ENCODE measurements around the gene EPHB6. TPM values are rescaled to one million over a fixed set of nuclear protein-coding genes. Genes with fewer than 3 reads are reported as not detected.

EPHB6 gene
- total RNA-seq, 1 experiment from 2014 or later = 12.6 TPM

DNA sequence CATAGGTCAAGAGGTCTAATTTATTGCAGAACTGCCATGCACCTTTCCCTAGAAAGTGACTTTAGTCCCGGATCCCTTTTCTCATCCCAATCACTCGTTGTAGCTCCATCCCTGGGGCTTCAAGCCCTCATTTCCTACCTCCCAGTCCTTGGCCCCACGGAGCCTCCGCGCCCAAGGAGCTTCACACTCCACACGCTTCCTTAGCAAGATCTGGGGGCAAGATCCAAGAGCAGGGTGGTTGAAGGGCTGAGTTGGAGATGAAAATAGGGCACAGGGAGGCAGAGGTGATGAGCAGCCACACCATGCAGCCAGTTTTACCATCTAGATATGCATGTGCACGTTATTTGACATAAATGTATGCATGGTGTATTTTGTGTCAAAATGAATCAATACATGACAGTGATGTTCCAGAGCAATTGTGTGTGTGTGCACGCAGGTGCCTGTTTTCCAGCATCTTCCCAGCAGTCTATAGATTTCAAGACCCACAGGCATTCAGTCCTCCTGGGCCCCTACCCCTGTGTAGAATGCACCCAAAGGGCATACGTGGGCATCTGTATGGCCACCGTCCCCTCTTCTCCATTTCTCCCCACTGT lies 36.7 kb downstream of the EPHB6 start (continued):
- no peak for TF ChIP-seq REST (IDR thresholded peaks at IDR 0.05; ENCODE audit: low read depth)

DNA sequence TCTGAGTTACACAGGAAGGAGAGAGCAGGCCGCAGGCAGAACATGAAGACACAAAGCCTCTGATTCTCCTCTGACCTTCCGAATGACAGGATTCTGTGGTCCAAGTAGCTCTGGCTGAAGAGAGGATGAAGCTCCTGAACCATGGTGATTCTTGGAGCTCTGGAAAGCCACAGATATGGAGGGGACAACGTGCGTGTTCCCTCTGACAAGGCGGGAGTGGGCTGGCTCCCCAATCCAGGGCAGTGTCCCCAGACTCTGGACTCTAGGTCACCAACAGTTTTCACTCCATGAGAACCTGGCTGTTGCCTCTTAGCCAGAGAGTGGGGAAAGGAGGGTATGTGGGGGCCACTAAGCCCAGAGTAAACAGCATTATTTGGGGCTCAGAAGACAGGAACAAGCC lies 38.1 kb downstream of the EPHB6 start:
- TF ChIP-seq YY1 (IDR thresholded peaks at IDR 0.05; ENCODE audit: extremely low read depth, insufficient replicate concordance, low read depth, low read length) (no peak), CEBPB (IDR thresholded peaks at IDR 0.05; ENCODE audit: low read depth) (no peak), TCF7L2 (IDR thresholded peaks at IDR 0.05; ENCODE audit: borderline replicate concordance, extremely low read depth, insufficient read depth, insufficient read length) (no peak), ZFX (IDR thresholded peaks at IDR 0.05) (no peak), EZH2 (IDR thresholded peaks at IDR 0.05) (no peak), ATF3 (IDR thresholded peaks at IDR 0.05) (no peak), EZH2phosphoT487 (IDR thresholded peaks at IDR 0.05; ENCODE audit: borderline replicate concordance) (no peak), EGR1 (IDR thresholded peaks at IDR 0.05; ENCODE audit: low read depth) (no peak), RAD21 (IDR thresholded peaks at IDR 0.05; ENCODE audit: low read depth) (no peak), SIN3A (IDR thresholded peaks at IDR 0.05; ENCODE audit: low read depth) (no peak), CBX3 (IDR thresholded peaks at IDR 0.05; ENCODE audit: low read depth) (no peak), ELF1 (IDR thresholded peaks at IDR 0.05; ENCODE audit: borderline replicate concordance, low read depth) (no peak), FOSL1 (IDR thresholded peaks at IDR 0.05; ENCODE audit: low read depth) (no peak), POLR2AphosphoS5 (IDR thresholded peaks at IDR 0.05; ENCODE audit: low read depth, low read length) (no peak), SP1 (IDR thresholded peaks at IDR 0.05; ENCODE audit: low read depth) (no peak)
- TF ChIP-seq, protein P1, sequence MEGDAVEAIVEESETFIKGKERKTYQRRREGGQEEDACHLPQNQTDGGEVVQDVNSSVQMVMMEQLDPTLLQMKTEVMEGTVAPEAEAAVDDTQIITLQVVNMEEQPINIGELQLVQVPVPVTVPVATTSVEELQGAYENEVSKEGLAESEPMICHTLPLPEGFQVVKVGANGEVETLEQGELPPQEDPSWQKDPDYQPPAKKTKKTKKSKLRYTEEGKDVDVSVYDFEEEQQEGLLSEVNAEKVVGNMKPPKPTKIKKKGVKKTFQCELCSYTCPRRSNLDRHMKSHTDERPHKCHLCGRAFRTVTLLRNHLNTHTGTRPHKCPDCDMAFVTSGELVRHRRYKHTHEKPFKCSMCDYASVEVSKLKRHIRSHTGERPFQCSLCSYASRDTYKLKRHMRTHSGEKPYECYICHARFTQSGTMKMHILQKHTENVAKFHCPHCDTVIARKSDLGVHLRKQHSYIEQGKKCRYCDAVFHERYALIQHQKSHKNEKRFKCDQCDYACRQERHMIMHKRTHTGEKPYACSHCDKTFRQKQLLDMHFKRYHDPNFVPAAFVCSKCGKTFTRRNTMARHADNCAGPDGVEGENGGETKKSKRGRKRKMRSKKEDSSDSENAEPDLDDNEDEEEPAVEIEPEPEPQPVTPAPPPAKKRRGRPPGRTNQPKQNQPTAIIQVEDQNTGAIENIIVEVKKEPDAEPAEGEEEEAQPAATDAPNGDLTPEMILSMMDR (IDR thresholded peaks at IDR 0.05 in 2 of 3, conservative IDR thresholded peaks at IDR 0.05 in 1 of 3; ENCODE audit: borderline replicate concordance in 1 of 3, insufficient read depth in 1 of 3, low read depth in 2 of 3, low read length in 2 of 3) = no peak
- TF ChIP-seq, protein P2, sequence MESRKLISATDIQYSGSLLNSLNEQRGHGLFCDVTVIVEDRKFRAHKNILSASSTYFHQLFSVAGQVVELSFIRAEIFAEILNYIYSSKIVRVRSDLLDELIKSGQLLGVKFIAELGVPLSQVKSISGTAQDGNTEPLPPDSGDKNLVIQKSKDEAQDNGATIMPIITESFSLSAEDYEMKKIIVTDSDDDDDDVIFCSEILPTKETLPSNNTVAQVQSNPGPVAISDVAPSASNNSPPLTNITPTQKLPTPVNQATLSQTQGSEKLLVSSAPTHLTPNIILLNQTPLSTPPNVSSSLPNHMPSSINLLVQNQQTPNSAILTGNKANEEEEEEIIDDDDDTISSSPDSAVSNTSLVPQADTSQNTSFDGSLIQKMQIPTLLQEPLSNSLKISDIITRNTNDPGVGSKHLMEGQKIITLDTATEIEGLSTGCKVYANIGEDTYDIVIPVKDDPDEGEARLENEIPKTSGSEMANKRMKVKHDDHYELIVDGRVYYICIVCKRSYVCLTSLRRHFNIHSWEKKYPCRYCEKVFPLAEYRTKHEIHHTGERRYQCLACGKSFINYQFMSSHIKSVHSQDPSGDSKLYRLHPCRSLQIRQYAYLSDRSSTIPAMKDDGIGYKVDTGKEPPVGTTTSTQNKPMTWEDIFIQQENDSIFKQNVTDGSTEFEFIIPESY (IDR thresholded peaks at IDR 0.05; ENCODE audit: extremely low read depth, insufficient replicate concordance, low read length) = no peak
- TF ChIP-seq, protein P3, sequence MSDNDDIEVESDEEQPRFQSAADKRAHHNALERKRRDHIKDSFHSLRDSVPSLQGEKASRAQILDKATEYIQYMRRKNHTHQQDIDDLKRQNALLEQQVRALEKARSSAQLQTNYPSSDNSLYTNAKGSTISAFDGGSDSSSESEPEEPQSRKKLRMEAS (IDR thresholded peaks at IDR 0.05) = no peak
- Histone ChIP-seq H3K4me3 (replicated peaks in 1 of 2; ENCODE audit: low read depth in 1 of 2, low read length in 2 of 2) (no peak overlapping the region), H3K79me2 (ENCODE audit: insufficient read depth, low read length) (no peaks in the 10 kb centered on the region), H4K20me1 (ENCODE audit: insufficient read depth) (no peaks in the 10 kb centered on the region), H3K9ac (ENCODE audit: low read length) (no peak overlapping the region), H3K27me3 (ENCODE audit: insufficient read depth, low read length) (peaks cover 18% of the 10 kb centered on the region), H3K36me3 (ENCODE audit: control insufficient read depth in 1 of 2, insufficient read depth in 2 of 2, low read length in 2 of 2) (no peaks in the 10 kb centered on the region), H3K9me3 (ENCODE audit: control insufficient read depth in 1 of 2, insufficient read depth in 1 of 2, low read depth in 1 of 2, low read length in 2 of 2) (no peaks in the 10 kb centered on the region), H3K4me2 (ENCODE audit: low read length) (no peak overlapping the region), H3K4me1 (ENCODE audit: control insufficient read depth in 1 of 2, insufficient read depth in 2 of 2, low read length in 2 of 2) (no peaks in the 10 kb centered on the region), H2AFZ (ENCODE audit: low read depth, low read length, poor library complexity, severe bottlenecking) (no peak overlapping the region), H3K27ac (ENCODE audit: low read depth, low read length) (no peak overlapping the region), H3K9me2 (ENCODE audit: insufficient read depth) (no peaks in the 10 kb centered on the region)
- ChIA-PET POLR2A (no interaction called here), RAD21 (ENCODE audit: low non-redundant PET in 1 of 2, low total read pairs in 2 of 2, uncharacterized antibody in 2 of 2, unreplicated experiment in 2 of 2) (no interaction called here), CTCF (no interaction called here)
- DNase-seq (ENCODE audit: low read depth, low spot score) (no peak), ATAC-seq (no peak)
- intact Hi-C loops (cut with micrococcal nuclease) = no loop called here
- no TSS peak for BruUV-seq (replicated peaks)
